UCSD-AML1 (cell line): ENCODE measurements around the gene BRDT.
"Not testable (repeated sequence)": the region's sequence is repeated elsewhere in the genome, so short reads cannot be mapped to it uniquely, and the experiment has no call there.

Source experiments
- DNase-seq: peaks from one replicate; lab custom pipeline; 2025; ENCODE audit not compliant: unreplicated experiment; lab: John Stamatoyannopoulos, UW

The BRDT gene

DNA sequence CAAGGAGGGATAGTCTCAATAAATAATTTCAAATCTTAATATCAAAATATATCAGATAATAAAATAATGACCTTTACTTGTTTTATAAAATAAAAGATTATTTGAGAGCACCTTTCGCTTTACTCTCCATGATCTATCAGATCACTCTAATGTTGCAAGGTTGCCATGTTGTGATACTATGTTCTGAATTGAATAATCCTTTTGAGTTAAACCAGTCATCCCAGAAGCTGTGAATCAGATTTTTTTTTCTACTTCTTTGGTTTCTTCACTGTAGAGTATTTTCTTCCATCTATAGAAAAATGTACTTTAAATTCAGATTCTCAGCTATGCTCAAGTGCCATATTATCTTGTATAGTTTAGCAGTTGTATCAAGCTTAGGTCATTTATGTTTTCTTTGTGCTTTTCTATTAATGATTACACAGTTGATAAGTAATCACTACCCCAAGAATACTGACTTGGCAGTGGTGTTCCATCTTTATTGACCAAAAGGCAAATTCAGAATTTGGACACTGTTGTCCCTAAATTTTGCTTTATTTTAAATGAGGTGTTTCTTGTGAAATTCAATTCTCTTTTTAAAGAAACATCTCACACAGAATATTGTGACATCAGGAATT is 32.9 kb downstream of the BRDT start:
- DNase-seq: no peak

DNA sequence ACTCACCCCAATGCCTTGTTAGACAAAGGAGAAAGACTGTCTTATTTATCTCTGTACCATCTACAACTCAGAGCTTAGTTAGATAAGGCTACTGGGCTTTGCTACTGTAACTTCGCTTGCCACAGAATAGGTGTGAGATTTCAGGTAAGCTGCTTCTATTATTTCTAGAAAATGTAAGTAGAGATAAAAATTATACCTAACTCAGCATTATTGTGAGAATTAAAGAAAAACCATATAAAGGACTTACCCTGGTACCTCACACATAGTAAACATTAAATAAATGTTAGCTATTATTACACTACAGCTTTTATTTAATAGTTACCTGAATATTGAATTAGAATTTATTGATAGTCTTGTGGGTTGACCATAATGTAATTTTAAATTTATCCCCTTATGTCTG is 44.1 kb downstream of the BRDT start:
- DNase-seq: no peak

GRCh38 chr1:91997607-91998195 is 48.5 kb downstream of the BRDT start:
- DNase-seq: no peak

GRCh38 chr1:92004129-92004528 is 54.9 kb downstream of the BRDT start:
- DNase-seq: no peak

GRCh38 chr1:92013923-92014322 is 64.7 kb downstream of the BRDT start:
- no peak for DNase-seq

GRCh38 chr1:92016720-92017316 is 67.6 kb downstream of the BRDT start:
- DNase-seq: no peak

- no peak for DNase-seq
Measured at GRCh38 chr1:92017656-92018055, 68.5 kb downstream of the BRDT start.

GRCh38 chr1:92026042-92026441 is 76.8 kb downstream of the BRDT start:
- not testable (repeated sequence) for DNase-seq

DNA sequence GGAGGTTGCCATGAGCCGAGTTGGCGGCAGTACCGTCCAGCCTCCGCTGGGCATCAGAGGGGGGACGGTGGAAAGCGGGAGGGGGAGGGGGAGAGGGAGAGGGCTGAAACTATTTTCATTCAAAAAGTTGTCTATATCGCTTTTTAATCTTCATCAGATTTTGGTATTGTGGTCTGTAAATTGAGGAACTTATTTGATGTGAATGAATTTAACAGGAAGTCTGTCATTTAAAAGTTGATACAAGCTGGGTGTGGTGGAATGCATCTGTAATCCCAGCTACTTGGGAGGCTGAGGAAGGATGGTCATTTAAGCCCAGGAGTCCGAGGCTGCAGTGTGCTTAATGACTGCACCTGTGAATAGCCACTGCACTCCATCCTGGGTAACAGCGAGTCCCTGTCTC is 77.6 kb downstream of the BRDT start:
- no peak for DNase-seq

DNA sequence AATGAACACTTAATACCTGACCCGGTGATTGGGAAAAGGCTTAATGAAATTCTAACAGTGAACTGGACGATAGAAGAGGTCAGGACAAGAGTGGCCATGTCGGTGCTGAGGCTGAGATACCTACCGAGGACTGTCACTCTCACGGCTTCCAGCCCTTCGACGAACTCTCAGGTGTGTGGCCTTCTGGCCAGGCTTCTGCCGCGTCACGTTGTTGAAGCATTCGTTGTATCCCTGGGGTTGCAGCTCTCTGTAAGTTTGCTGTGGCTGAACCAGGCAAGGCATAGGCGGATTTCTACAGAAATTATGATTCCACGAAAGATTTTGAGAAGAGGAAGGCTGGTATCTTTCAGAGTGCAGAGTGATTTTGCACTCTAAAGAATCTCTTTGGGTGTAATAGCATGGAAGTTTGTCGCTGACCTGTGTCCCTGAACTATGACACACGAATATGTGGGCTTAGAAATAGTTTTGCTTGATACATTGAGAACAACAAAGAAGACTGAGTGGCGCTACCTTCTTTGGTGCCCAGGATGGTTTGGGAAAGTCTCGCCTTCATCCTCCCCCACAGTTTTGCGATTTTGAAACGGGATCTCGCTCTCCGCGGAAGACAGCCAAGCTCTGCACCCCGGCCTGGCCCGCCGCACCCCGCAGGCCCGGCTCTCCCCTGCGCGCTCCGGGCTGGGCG is 80.2 kb downstream of the BRDT start:
- DNase-seq: no peak

DNA sequence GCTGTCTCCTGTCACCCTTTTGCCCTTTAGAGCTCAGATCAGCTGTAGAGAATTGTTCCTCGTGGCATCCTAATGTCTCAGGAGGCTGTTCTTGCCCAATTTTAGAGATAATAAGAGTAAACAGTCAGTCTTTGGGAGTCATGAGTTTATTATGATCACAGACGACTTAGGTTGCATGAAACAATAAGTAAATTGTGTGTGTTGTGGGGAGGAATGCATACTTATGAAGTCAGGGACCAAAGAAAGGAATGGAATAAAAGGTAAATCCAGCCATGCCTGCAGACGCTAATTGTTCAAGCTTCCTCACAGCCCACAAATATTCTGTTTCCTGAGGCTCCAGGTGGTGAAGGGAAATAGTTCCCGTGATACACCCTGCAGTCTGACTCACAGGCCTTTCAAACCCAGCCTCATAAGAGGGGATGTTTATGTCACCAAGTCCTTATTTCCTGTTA is 81.5 kb downstream of the BRDT start:
- DNase-seq: no peak

DNA sequence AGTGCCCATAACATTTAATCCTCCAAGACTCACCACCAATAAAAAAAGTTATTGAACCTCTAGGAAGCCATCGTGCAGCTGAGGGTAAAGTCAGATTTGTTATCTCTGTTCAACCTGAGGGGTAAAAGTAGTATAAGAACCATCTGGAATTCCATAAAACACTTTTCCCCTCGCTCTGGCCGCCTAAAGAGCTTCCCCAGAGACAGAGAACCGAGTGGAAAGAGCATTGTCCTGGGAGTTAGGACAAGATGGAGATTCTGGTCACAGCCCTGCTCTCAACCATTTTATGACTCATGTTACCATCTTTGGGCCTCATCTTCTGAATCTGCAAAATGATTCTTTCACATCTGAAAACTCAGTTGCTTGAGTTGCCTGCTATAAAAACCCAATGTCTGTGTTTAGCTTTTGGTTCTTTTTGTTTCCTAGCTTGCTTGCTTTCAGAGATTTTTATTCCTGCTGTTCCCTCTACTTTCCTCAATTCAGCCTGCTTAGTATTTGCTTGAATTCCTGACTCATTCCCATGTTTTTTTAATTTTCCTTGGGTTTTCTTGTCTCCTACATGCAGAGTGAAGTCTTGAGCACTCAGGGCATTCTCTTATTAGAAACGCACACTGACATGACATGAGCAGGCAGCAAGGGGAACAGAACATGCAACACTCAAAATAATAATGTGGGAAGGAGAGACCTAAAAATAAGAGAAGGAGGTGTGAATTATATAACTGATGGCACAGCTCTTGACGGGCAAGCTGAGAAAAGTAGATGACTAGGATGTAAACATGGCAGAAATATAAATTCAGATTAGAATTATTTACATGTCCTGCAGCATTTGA is 82.3 kb downstream of the BRDT start:
- no peak for DNase-seq

GRCh38 chr1:92037400-92037799 is 88.2 kb downstream of the BRDT start:
- no peak for DNase-seq

GRCh38 chr1:92038695-92039346 is 89.6 kb downstream of the BRDT start:
- DNase-seq: no peak

DNA sequence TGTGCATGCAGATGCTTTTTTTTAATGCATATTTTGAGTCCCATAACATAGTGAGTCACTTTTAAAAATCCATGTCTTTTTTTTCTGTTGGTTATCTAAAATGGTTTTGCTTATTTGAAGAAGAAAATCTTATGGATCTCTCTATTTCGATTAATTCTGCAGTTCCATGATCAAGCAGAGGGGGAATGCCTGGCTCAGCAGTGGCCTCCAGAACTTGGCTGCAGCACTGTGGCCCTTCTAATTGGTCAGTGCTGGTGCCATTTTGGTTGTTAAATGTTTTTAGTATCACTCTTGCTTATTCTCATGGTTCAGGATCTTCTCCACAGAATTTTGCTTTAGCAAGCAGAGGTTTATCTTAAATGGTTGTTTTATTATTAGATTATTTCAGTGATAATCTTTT is 91.8 kb downstream of the BRDT start:
- DNase-seq: no peak

GRCh38 chr1:92043621-92044020 is 94.4 kb downstream of the BRDT start:
- DNase-seq: no peak

DNA sequence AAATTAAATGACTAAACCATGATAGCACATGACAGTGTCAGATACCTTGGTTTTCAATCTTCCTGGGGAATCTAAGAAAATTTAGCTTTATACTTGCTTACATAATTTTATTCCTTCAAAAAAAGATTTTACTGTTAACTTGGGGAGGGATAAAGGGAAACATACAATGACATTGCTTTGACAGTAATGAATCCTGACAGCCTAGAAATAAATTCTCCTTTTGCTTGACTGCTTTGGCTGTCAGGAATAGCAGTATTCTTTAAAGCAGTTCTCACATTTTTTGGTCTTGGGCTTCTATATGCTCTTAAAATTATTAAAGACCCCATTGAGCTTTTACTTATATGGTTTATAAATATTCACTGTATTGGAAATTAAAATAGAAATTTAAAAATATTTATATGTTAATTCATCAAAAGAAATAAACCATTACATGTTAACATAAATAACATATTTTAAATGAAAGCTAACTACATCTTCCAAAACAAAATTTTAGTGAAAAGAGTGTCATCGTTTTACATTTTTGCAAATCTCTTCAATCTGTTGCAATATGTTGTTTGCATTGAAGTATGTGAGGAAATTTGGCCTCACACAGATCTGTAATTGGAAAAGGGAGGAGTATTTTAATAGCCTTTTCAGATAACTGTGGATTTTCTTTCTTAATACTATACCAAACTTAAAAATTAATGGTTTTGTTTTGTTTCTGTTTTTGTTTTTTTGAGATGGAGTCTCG is 96.7 kb downstream of the BRDT start:
- DNase-seq: no peak

DNA sequence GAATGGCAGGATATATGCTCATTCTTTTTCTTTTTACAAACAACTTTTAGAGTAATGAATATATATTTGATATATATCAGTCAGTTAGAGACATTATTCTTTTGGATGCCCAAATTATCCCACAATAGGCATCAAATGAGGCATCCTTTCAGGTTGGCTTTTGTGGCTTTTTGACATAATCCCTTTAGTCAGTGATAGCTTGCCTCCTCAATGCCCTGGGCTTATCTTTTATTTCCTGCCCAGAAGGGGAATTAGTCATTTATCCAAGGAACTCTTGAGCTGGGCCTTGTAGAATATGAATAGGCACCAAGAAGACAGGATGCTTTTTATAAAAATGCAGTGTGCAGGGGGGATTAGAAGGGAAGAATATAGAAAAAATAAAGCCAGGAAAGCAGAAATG is 102.7 kb downstream of the BRDT start:
- no peak for DNase-seq
